Measurements from ENCODE around the gene NES. TPM values are rescaled to one million over a fixed set of nuclear protein-coding genes. Genes with fewer than 3 reads are reported as not detected.
A peak's percentile ranks its signal among the peaks of the same experiment; 100 is the strongest.

Gene NES
- total and polyA plus RNA-seq, 12 donors, result 7.7 to 26.9 (median 14.0) TPM

DNA sequence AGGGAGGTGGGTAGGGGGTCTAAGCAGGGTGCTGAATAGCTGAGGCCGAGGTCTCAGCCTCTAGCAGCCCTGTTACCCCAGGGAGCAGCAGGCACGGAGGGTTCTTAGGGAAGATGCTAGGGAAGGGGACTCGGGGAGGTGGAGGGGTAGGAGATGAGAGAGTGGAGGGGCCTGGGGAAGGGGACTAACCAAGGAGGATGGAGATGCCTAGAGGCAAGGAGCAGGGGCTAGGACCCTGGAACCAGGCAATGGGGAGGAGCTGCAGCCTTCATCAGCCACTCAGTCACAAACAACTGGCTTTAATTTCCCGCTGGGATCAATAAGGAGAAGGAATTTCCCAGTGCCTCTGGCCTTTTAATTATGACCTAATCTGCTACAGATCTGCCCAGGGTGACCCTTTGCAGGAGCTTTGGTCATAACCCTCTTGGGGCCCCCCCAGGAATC, 31.0 kb upstream of the NES start:
- no peaks in the 10 kb centered on the region for H3K36me3 ChIP-seq (replicated peaks in 1 of 2)
- DNase-seq, result no peak
- peaks cover 32 to 41% of the 10 kb centered on the region in 2 donors for H3K4me1 ChIP-seq (replicated peaks in 1 of 2)
- no peaks in the 10 kb centered on the region for H3K9me3 ChIP-seq (replicated peaks in 1 of 3)
- WGBS, 4 donors, result 70 to 87% (median 76%) methylated on average over 4 of the region's 4 CpGs
- intact Hi-C loops (cut with DNase I), result no loop called here
- TF ChIP-seq POLR2A (IDR thresholded peaks at IDR 0.05) (no peak), CTCF (IDR thresholded peaks at IDR 0.05) (no peak)
- no peaks in the 10 kb centered on the region for H3K27me3 ChIP-seq
- H3K4me3 ChIP-seq, result no peak overlapping the region
- peak overlapping the region in 1 of 5 donors; percentile 52 for H3K27ac ChIP-seq

GRCh38 chr1:156707417-156708217, 30.4 kb upstream of the NES start:
- TF ChIP-seq CTCF (IDR thresholded peaks at IDR 0.05) (no peak), POLR2A (IDR thresholded peaks at IDR 0.05) (no peak)
- Histone ChIP-seq H3K27me3 (no peaks in the 10 kb centered on the region), H3K36me3 (replicated peaks in 1 of 2) (no peaks in the 10 kb centered on the region), H3K9me3 (replicated peaks in 1 of 3) (no peaks in the 10 kb centered on the region), H3K27ac (peak overlapping the region in 1 of 5 donors; percentile 52), H3K4me1 (replicated peaks in 1 of 2) (peaks cover 27 to 36% of the 10 kb centered on the region in 2 donors), H3K4me3 (no peak overlapping the region)
- WGBS, 4 donors, result 61 to 76% (median 69%) methylated on average over 7 to 8 of the region's 8 CpGs
- intact Hi-C loops (cut with DNase I), result no loop called here
- DNase-seq, result no peak

DNA sequence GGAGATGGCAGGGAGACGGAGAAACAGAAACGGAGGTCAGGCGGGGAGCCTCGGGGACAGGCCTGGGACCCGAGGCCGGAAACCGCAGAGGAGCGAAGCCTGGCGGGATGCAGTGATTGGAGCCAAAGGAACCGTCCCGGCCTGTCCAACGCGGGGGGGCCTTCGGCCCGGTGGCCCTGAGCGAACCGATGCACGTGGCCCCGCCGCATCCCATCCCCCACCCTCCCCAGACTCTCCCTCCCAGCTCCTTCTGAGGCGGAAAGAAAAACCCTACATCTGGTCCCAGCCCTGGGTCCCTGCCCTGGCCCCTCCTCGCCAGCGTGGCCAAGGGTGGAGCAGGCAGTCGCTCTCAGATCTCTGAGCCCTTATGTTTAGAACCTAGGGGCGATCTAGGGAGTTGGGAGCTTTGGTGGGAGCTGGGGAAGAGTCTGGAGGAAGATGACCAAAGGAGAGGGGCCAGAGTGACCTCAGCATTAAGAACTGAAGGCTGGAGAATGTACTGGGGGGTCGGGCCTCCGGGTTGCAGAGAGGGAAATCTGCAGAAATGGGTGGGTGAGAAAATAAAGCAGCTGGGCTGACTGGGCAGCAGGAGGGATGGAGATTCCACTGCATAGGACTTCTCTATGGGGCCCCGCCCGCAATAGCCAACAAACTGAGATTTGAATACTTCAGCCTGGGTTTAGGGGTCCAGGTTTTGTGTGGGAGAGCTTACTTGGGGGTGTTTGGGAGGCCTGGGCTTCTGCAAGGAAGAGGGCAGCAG, 29.6 kb upstream of the NES start:
- Histone ChIP-seq H3K27ac (peak overlapping the region; percentile 30 to 66 (median 52)), H3K4me1 (replicated peaks in 1 of 2) (peaks cover 23 to 31% of the 10 kb centered on the region in 2 donors), H3K27me3 (no peaks in the 10 kb centered on the region), H3K9me3 (replicated peaks in 1 of 3) (no peaks in the 10 kb centered on the region), H3K36me3 (replicated peaks in 1 of 2) (no peaks in the 10 kb centered on the region), H3K4me3 (peak overlapping the region in 3 of 4 donors; percentile 7 to 59 (median 31))
- DNase-seq, result peak; percentile 65 to 83 (median 80)
- TF ChIP-seq CTCF (IDR thresholded peaks at IDR 0.05), result no peak
- peak in 1 of 2 donors; percentile 22 for TF ChIP-seq POLR2A (IDR thresholded peaks at IDR 0.05)
- 10 to 33% (median 11%) methylated on average over 12 to 29 of the region's 29 CpGs for WGBS, 4 donors
- intact Hi-C loops (cut with DNase I), result no loop called here
